Measurements from ENCODE around the gene ARHGAP20. TPM values are rescaled to one million over a fixed set of nuclear protein-coding genes. Genes with fewer than 3 reads are reported as not detected.

ARHGAP20 gene
- total RNA-seq (2022; extraction: Qiagen RNA extraction; ENCODE audit: low read depth), result 0.02 TPM in 1 of 5 replicates, not detected in the others

GRCh38 chr11:110711776-110712658 lies at the start of gene ARHGAP20:
TSS of gene ARHGAP20 (minus strand) at chr11:110712437. CDS start at chr11:110712231, 206 bp downstream.

All from A549 treated with ZK216348 at 1 μM for 4 hours (cell line).